Nephron (organoid): ENCODE results near the gene TRIM17.

ENCODE experiments used
- H3K27ac Mint-ChIP-seq, 3 experiments: 2 replicates each; pipeline ENCODE4 v1.8.0; 2020; ENCODE audit warnings: mixed read lengths in 3 of 3, mild to moderate bottlenecking in 2 of 3, moderate library complexity in 1 of 3
- H3K27me3 Mint-ChIP-seq: 2 replicates; pipeline ENCODE4 v1.8.0; 2021; ENCODE audit warnings: low read depth, mild to moderate bottlenecking, moderate library complexity, mixed read lengths
- H3K36me3 Mint-ChIP-seq: 2 replicates; pipeline ENCODE4 v1.8.0; 2020; ENCODE audit warnings: low read depth, mixed read lengths
- H3K4me1 Mint-ChIP-seq: 2 replicates; pipeline ENCODE4 v1.8.0; 2020; ENCODE audit warnings: mixed read lengths
- H3K4me3 Mint-ChIP-seq, 3 experiments: 2 replicates each; pipeline ENCODE4 v1.8.0; 2020; ENCODE audit warnings: mild to moderate bottlenecking in 3 of 3, mixed read lengths in 3 of 3, moderate library complexity in 2 of 3
- H3K9me3 Mint-ChIP-seq: 2 replicates; pipeline ENCODE4 v1.8.0; 2020; ENCODE audit warnings: mixed read lengths
- TF ChIP-seq, protein P1 (sequence below), 3 experiments: fragments of 200-600 bp; sonication (generic); IDR thresholded peaks; one replicate each; pipeline ENCODE4 v1.5.0; 2021; ENCODE audit warnings: antibody characterized with exemption in 3 of 3; ENCODE audit not compliant: unreplicated experiment in 3 of 3

The TRIM17 gene

DNA sequence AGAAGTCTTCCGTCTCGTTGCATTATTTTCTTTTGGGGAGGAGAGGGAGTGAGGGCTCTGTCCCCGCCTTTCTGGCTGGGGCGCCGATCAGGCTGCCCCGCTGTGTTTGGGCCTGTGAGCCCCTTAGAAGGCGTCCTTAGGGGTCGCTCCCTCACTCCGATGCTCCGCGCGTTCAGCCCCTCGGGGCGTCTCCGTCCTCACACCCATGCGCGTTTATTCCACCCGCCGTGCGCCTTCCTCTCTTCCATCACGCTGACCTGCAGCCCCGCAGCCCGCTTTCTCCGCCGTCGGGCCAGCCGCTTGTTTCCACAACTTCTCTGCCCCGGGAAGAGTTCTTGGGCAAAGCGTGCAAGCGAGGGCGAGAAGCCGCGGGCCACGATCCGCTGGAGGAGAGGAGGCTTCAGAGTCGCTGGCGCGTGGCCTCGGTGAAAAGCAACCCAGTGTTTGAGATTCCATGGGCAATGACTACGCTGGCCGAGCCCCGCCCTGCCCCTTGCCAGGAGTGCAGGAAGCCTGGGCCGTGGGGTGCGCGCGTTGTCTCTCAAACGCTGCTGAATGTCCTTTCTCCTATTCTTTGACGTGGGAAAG, 37.7 kb downstream of the TRIM17 start:
- peaks cover 5% of the 10 kb centered on the region for H3K36me3 Mint-ChIP-seq
- H3K4me1 Mint-ChIP-seq: peaks cover 5% of the 10 kb centered on the region
- peak overlapping the region; percentile 38 to 81 (median 63) for H3K27ac Mint-ChIP-seq
- H3K27me3 Mint-ChIP-seq: peaks cover 20% of the 10 kb centered on the region
- H3K9me3 Mint-ChIP-seq: no peaks in the 10 kb centered on the region
- TF ChIP-seq, protein P1, sequence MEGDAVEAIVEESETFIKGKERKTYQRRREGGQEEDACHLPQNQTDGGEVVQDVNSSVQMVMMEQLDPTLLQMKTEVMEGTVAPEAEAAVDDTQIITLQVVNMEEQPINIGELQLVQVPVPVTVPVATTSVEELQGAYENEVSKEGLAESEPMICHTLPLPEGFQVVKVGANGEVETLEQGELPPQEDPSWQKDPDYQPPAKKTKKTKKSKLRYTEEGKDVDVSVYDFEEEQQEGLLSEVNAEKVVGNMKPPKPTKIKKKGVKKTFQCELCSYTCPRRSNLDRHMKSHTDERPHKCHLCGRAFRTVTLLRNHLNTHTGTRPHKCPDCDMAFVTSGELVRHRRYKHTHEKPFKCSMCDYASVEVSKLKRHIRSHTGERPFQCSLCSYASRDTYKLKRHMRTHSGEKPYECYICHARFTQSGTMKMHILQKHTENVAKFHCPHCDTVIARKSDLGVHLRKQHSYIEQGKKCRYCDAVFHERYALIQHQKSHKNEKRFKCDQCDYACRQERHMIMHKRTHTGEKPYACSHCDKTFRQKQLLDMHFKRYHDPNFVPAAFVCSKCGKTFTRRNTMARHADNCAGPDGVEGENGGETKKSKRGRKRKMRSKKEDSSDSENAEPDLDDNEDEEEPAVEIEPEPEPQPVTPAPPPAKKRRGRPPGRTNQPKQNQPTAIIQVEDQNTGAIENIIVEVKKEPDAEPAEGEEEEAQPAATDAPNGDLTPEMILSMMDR (IDR thresholded peaks at IDR 0.05; ENCODE audit: unreplicated experiment in 3 of 3): peak in 1 of 3 experiments; percentile 25
- H3K4me3 Mint-ChIP-seq: peak overlapping the region; percentile 88 to 96 (median 91)

DNA sequence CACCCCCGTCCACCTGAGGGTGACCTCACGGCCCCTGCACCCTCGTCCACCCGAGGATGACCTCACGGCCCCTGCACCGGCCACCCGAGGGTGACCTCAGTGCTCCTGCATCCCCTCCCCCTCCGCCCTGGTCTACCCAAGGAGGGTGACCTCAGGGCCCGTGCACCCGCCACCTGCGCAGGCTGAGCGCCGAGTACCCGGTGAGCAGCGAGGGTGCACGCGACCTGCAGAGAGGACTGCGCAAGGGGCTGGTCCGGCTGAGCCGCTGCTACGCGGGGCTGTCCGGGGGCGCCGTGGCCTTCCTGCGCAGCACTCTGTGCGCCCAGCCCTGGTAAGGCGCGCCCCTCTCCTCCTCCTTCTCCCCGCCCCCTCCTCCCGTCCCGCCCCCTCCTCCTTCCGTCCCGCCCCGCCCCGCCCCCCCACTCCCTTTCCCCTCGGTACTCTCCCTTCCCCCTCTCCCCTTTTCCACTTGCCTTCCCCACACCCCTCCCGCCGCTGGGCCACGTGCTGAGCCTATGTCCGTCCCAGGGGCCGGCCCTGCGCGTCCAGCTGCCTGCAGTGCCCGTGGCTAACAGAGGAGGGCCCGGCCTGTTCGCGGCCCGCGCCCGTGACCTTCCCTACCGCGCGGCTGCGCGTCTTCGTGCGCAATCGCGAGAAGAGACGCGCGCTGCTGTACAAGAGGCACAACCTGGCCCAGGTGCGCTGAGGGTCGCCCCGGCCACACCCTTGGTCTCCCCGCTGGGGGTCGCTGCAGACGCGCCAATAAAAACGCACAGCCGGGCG, 38.4 kb downstream of the TRIM17 start:
- H3K27me3 Mint-ChIP-seq: peaks cover 20% of the 10 kb centered on the region
- TF ChIP-seq, protein P1 (IDR thresholded peaks at IDR 0.05; ENCODE audit: unreplicated experiment in 3 of 3): peak; percentile 73 to 91 (median 80)
- H3K27ac Mint-ChIP-seq: peak overlapping the region; percentile 38 to 81 (median 63)
- H3K36me3 Mint-ChIP-seq: peaks cover 5% of the 10 kb centered on the region
- no peaks in the 10 kb centered on the region for H3K9me3 Mint-ChIP-seq
- peak overlapping the region; percentile 88 to 96 (median 91) for H3K4me3 Mint-ChIP-seq
- H3K4me1 Mint-ChIP-seq: peaks cover 5% of the 10 kb centered on the region

DNA sequence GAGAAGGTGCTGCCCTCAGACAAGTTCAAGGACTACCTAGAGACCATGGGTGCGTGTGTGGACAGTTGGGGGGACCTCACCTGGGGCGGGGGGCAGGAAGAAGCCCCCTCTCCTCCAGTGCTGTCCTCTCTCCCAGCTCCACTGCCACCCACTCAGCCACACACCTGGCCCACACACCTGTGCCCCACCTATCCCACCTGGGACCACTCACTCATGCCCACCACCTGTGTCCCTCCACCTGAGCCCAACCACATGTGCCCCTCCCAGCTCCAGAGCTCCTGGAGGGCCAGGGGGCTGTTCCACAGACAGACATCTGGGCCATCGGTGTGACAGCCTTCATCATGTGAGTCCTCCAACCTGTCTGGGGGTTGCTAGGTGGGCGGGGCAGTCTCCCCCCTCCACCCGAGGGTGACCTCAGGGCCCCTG, 39.0 kb downstream of the TRIM17 start:
- H3K4me3 Mint-ChIP-seq: peak overlapping the region in 2 of 3 experiments; percentile 56 to 61
- peaks cover 14% of the 10 kb centered on the region for H3K27me3 Mint-ChIP-seq
- H3K4me1 Mint-ChIP-seq: peaks cover 5% of the 10 kb centered on the region
- TF ChIP-seq, protein P1 (IDR thresholded peaks at IDR 0.05; ENCODE audit: unreplicated experiment in 3 of 3): no peak
- H3K27ac Mint-ChIP-seq: no peak overlapping the region
- H3K9me3 Mint-ChIP-seq: no peaks in the 10 kb centered on the region
- H3K36me3 Mint-ChIP-seq: peaks cover 5% of the 10 kb centered on the region

DNA sequence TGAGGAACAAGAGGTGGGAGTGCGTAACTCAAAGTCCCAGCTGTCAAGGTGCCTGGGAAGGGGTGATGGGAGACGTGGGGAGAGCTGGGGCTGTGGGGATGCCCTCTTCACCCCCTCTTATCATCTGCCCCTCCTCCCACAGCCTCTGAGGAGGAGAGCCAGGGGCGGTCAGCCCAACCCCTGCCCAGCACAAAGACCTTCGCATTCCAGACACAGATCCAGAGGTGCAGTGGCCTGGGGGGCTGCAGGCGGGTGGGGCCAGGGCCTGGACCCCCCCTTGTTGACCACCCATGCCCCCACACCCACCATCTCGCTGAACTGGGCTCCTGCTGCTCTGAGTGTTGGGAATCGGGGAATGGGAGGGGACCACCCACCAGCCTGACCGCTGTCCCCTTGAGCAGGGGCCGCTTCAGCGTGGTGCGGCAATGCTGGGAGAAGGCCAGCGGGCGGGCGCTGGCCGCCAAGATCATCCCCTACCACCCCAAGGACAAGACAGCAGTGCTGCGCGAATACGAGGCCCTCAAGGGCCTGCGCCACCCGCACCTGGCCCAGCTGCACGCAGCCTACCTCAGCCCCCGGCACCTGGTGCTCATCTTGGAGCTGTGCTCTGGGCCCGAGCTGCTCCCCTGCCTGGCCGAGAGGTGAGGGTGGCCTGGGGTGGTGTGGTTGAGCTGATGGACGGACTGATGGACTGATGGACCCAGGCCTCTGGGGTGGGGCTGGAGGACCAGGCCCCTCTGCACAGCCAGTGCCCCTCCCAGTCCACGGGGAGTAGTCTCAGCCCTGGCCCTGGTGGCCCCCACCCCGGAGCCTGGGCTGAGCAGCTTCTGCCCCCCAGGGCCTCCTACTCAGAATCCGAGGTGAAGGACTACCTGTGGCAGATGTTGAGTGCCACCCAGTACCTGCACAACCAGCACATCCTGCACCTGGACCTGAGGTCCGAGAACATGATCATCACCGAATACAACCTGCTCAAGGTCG, 39.7 kb downstream of the TRIM17 start:
- H3K4me3 Mint-ChIP-seq: peak overlapping the region; percentile 48 to 61 (median 56)
- peaks cover 5% of the 10 kb centered on the region for H3K4me1 Mint-ChIP-seq
- H3K27ac Mint-ChIP-seq: no peak overlapping the region
- TF ChIP-seq, protein P1 (IDR thresholded peaks at IDR 0.05; ENCODE audit: unreplicated experiment in 3 of 3): no peak
- peaks cover 14% of the 10 kb centered on the region for H3K27me3 Mint-ChIP-seq
- H3K9me3 Mint-ChIP-seq: no peaks in the 10 kb centered on the region
- peaks cover 5% of the 10 kb centered on the region for H3K36me3 Mint-ChIP-seq

DNA sequence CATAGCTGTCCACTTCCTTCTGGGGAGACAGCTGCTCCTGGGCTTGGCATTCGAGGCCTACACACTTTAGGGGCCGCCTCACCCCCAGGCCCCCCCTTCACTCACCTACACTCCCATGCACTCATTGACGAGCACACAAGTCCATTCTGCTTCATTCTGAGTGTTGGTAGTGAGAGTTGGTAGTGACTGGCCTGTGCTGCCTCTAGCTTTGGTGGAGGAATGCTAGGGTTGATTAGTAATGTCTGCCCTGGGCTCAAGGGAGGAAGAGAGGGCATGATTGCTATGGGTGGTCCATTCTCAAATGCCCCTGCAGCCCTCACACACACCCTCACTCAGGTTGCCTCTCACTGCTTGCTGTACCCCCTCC, 40.4 kb downstream of the TRIM17 start:
- no peaks in the 10 kb centered on the region for H3K9me3 Mint-ChIP-seq
- H3K36me3 Mint-ChIP-seq: peaks cover 5% of the 10 kb centered on the region
- peak overlapping the region; percentile 42 to 54 (median 48) for H3K4me3 Mint-ChIP-seq
- TF ChIP-seq, protein P1 (IDR thresholded peaks at IDR 0.05; ENCODE audit: unreplicated experiment in 3 of 3): no peak
- H3K27me3 Mint-ChIP-seq: peaks cover 14% of the 10 kb centered on the region
- peaks cover 5% of the 10 kb centered on the region for H3K4me1 Mint-ChIP-seq
- peak overlapping the region in 1 of 3 experiments; percentile 34 for H3K27ac Mint-ChIP-seq
